Measurements from ENCODE around the gene STK32C. TPM values are rescaled to one million over a fixed set of nuclear protein-coding genes. Genes with fewer than 3 reads are reported as not detected.

Gene STK32C
- total RNA-seq, 1 donor from 2014 or later = 2.5 TPM

- Mint-ChIP-seq H3K4me3 (no peak overlapping the region), H3K4me1 (peaks cover 34% of the 10 kb centered on the region), H3K27ac (no peak overlapping the region), H3K9me3 (peaks cover 15% of the 10 kb centered on the region), H3K36me3 (no peaks in the 10 kb centered on the region), H3K27me3 (ENCODE audit: insufficient read depth, low read depth) (peaks cover 3% of the 10 kb centered on the region)
- Histone ChIP-seq H3K79me2 (ENCODE audit: low read depth) (no peaks in the 10 kb centered on the region), H3K9me3 (ENCODE audit: low read depth) (no peaks in the 10 kb centered on the region), H3K27ac (no peak overlapping the region), H3K4me3 (no peak overlapping the region), H3K4me1 (peaks cover 13% of the 10 kb centered on the region), H3K4me2 (no peak overlapping the region), H2AFZ (replicated peaks) (no peak overlapping the region), H3F3A (ENCODE audit: low read depth) (no peaks in the 10 kb centered on the region), H4K20me1 (ENCODE audit: low read depth) (peaks cover 59% of the 10 kb centered on the region), H3K9ac (no peak overlapping the region), H3K36me3 (no peaks in the 10 kb centered on the region), H3K27me3 (no peaks in the 10 kb centered on the region)
- no peak for DNase-seq (ENCODE audit: low spot score)
- no peak for TF ChIP-seq EZH2phosphoT487 (IDR thresholded peaks at IDR 0.05)
- TF ChIP-seq, protein P1, sequence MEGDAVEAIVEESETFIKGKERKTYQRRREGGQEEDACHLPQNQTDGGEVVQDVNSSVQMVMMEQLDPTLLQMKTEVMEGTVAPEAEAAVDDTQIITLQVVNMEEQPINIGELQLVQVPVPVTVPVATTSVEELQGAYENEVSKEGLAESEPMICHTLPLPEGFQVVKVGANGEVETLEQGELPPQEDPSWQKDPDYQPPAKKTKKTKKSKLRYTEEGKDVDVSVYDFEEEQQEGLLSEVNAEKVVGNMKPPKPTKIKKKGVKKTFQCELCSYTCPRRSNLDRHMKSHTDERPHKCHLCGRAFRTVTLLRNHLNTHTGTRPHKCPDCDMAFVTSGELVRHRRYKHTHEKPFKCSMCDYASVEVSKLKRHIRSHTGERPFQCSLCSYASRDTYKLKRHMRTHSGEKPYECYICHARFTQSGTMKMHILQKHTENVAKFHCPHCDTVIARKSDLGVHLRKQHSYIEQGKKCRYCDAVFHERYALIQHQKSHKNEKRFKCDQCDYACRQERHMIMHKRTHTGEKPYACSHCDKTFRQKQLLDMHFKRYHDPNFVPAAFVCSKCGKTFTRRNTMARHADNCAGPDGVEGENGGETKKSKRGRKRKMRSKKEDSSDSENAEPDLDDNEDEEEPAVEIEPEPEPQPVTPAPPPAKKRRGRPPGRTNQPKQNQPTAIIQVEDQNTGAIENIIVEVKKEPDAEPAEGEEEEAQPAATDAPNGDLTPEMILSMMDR (IDR thresholded peaks at IDR 0.05) = no peak
- no peak for TF ChIP-seq EZH2 (IDR thresholded peaks at IDR 0.05)
Observed at GRCh38 chr10:132292287-132293200, 15.2 kb downstream of the STK32C start.

- Histone ChIP-seq H3K79me2 (ENCODE audit: low read depth) (no peaks in the 10 kb centered on the region), H3K27me3 (no peaks in the 10 kb centered on the region), H3K4me2 (no peak overlapping the region), H3K4me1 (peaks cover 13% of the 10 kb centered on the region), H3K9ac (no peak overlapping the region), H3K9me3 (ENCODE audit: low read depth) (no peaks in the 10 kb centered on the region), H3F3A (ENCODE audit: low read depth) (no peaks in the 10 kb centered on the region), H2AFZ (replicated peaks) (no peak overlapping the region), H4K20me1 (ENCODE audit: low read depth) (peaks cover 53% of the 10 kb centered on the region), H3K27ac (no peak overlapping the region), H3K4me3 (no peak overlapping the region), H3K36me3 (no peaks in the 10 kb centered on the region)
- H3K27ac Mint-ChIP-seq = no peak overlapping the region
- peaks cover 31% of the 10 kb centered on the region for H3K4me1 Mint-ChIP-seq
- H3K9me3 Mint-ChIP-seq = peaks cover 16% of the 10 kb centered on the region
- no peak overlapping the region for H3K4me3 Mint-ChIP-seq
- TF ChIP-seq EZH2 (IDR thresholded peaks at IDR 0.05) = no peak
- TF ChIP-seq, protein P1 (IDR thresholded peaks at IDR 0.05) = no peak
- TF ChIP-seq EZH2phosphoT487 (IDR thresholded peaks at IDR 0.05) = no peak
- no peaks in the 10 kb centered on the region for H3K36me3 Mint-ChIP-seq
- DNase-seq (ENCODE audit: low spot score) = no peak
- H3K27me3 Mint-ChIP-seq (ENCODE audit: insufficient read depth, low read depth) = peaks cover 3% of the 10 kb centered on the region
Observed at GRCh38 chr10:132291826-132292225, 15.9 kb downstream of the STK32C start.

DNA sequence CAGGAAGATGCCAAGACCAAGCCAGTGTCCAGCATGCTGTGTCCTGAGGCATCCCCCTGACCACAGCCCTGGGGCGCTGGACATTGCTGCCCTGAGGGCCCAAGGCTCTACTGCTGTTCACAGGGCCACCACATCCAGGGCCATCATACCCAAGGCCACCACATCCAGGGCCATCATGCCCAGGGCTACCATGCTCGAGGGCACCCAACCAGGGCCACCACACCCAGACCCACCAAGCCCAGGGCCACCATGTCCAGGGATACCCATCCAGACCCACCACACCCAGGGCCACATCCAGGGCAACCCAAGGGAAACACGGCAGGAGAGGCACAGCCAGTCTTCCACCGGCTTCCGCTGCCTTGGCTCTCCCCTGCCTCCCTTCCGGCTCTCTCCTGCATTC is 17.1 kb downstream of the STK32C start:
- Histone ChIP-seq H4K20me1 (ENCODE audit: low read depth) (peaks cover 42% of the 10 kb centered on the region), H3K27me3 (peaks cover 1% of the 10 kb centered on the region), H3K9ac (no peak overlapping the region), H3K9me3 (ENCODE audit: low read depth) (no peaks in the 10 kb centered on the region), H3K4me3 (no peak overlapping the region), H3K36me3 (no peaks in the 10 kb centered on the region), H3K79me2 (ENCODE audit: low read depth) (no peaks in the 10 kb centered on the region), H2AFZ (replicated peaks) (no peak overlapping the region), H3K27ac (no peak overlapping the region), H3K4me1 (peaks cover 13% of the 10 kb centered on the region), H3F3A (ENCODE audit: low read depth) (no peaks in the 10 kb centered on the region), H3K4me2 (no peak overlapping the region)
- TF ChIP-seq, protein P1 (IDR thresholded peaks at IDR 0.05) = no peak
- no peak for TF ChIP-seq EZH2 (IDR thresholded peaks at IDR 0.05)
- TF ChIP-seq EZH2phosphoT487 (IDR thresholded peaks at IDR 0.05) = no peak
- H3K4me1 Mint-ChIP-seq = peaks cover 24% of the 10 kb centered on the region
- H3K4me3 Mint-ChIP-seq = no peak overlapping the region
- no peak for DNase-seq (ENCODE audit: low spot score)
- H3K27ac Mint-ChIP-seq = no peak overlapping the region
- peaks cover 3% of the 10 kb centered on the region for H3K27me3 Mint-ChIP-seq (ENCODE audit: insufficient read depth, low read depth)
- H3K9me3 Mint-ChIP-seq = peaks cover 16% of the 10 kb centered on the region
- H3K36me3 Mint-ChIP-seq = no peaks in the 10 kb centered on the region

Measured in neural progenitor cell (in vitro differentiated cells).